ENCODE data around the gene PAX5. TPM values are rescaled to one million over a fixed set of nuclear protein-coding genes. Genes with fewer than 3 reads are reported as not detected.
A peak's percentile ranks its signal among the peaks of the same experiment; 100 is the strongest.

The PAX5 gene
- total RNA-seq, 2 experiments from 2014 or later: 0.10 to 0.12 TPM

- CTCF ChIA-PET: no interaction called here
- Mint-ChIP-seq H3K27ac (no peak overlapping the region), H3K4me1 (peaks cover 37% of the 10 kb centered on the region)
Measured at GRCh38 chr9:36924757-36925432, 109.2 kb downstream of the PAX5 start.

DNA sequence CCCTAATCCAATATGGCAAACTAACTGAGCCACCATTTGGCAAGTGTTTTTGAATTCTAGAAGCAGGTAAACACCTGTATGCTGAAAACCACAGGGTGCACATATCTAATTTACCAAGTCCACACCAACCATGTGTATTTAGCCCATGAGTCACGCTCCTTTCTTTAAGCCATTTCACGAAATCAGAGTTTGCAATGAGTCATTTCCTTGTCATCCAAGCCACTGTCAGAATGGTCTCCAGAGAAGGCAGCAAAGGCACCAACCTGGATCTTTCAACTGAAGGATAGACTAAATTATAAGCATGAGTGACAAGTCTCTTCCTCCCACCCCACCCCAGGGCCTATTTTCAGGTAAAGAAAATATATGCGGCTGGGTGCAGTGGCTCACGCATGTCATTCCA lies 110.0 kb downstream of the PAX5 start:
- no peak overlapping the region for H3K4me3 Mint-ChIP-seq
- peaks cover 35% of the 10 kb centered on the region for H3K4me1 Mint-ChIP-seq
- H3K9me3 Mint-ChIP-seq: no peaks in the 10 kb centered on the region
- peak; percentile 14 for DNase-seq
- CTCF ChIA-PET: no interaction called here
- POLR2A ChIA-PET: no interaction called here
- no peaks in the 10 kb centered on the region for H3K36me3 Mint-ChIP-seq (ENCODE audit: low read depth)
- peaks cover under 1% of the 10 kb centered on the region for H3K27me3 Mint-ChIP-seq
- H3K27ac Mint-ChIP-seq: no peak overlapping the region

More at GRCh38 chr9:36924757-36925432, 109.2 kb downstream of the PAX5 start:
- no peak for DNase-seq
- Mint-ChIP-seq H3K9me3 (no peaks in the 10 kb centered on the region), H3K27me3 (no peaks in the 10 kb centered on the region), H3K4me3 (no peak overlapping the region), H3K36me3 (ENCODE audit: low read depth) (no peaks in the 10 kb centered on the region)
- POLR2A ChIA-PET: no interaction called here

DNA sequence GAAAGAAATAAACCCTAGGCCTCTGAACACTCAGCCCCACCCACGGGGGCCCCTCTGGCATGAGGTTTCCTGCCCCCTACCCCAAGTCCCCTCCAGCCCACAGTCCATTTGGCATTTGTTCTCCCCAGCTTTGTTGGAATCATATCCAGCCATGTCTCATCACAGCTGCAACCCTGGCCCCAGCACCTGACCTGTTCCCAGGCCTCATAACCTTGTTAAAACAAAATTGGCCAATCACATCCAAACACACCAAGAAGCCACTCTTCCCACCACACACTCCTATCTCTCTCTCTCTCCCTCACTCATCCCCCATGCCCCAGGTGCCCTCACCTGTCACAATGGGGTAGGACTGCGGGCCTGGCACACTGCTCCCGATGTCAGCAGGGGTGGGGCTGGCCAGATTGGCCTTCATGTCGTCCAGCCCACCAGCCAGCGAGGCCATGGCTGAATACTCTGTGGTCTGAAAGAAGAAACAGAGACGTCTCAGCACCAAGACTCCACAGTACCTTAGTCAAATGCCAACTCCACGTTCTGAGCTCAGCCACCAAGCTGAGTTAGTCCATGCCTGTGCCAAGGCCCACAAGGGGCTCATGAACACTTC lies 110.9 kb downstream of the PAX5 start:
- ChIA-PET CTCF (interaction anchor here (0.7 kb wide), 1 partner anchor 12 kb away, joined by 3 read pairs; no protein-coding TSS in a partner anchor), POLR2A (no interaction called here)
- peaks cover 3% of the 10 kb centered on the region for H3K27me3 Mint-ChIP-seq
- no peaks in the 10 kb centered on the region for H3K9me3 Mint-ChIP-seq
- peaks cover 25% of the 10 kb centered on the region for H3K4me1 Mint-ChIP-seq
- no peak for DNase-seq
- no peak overlapping the region for H3K4me3 Mint-ChIP-seq
- no peak overlapping the region for H3K27ac Mint-ChIP-seq
- no peaks in the 10 kb centered on the region for H3K36me3 Mint-ChIP-seq (ENCODE audit: low read depth)

GRCh38 chr9:36922548-36922947 lies 111.5 kb downstream of the PAX5 start:
- Mint-ChIP-seq H3K4me3 (no peak overlapping the region), H3K9me3 (no peaks in the 10 kb centered on the region), H3K27me3 (peaks cover 3% of the 10 kb centered on the region), H3K4me1 (peaks cover 24% of the 10 kb centered on the region), H3K27ac (no peak overlapping the region), H3K36me3 (ENCODE audit: low read depth) (no peaks in the 10 kb centered on the region)
- POLR2A ChIA-PET: interaction anchor here (0.6 kb wide), 1 partner anchor 408 kb away, joined by 4 read pairs; no protein-coding TSS in a partner anchor
- CTCF ChIA-PET: interaction anchor here (0.7 kb wide), 1 partner anchor 24 kb away, joined by 4 read pairs; no protein-coding TSS in a partner anchor
- DNase-seq: no peak

GRCh38 chr9:36914212-36914577 lies 119.9 kb downstream of the PAX5 start:
- DNase-seq: no peak
- POLR2A ChIA-PET: no interaction called here
- Mint-ChIP-seq H3K4me1 (no peaks in the 10 kb centered on the region), H3K36me3 (ENCODE audit: low read depth) (no peaks in the 10 kb centered on the region), H3K27me3 (peaks cover 12% of the 10 kb centered on the region), H3K4me3 (no peak overlapping the region), H3K27ac (no peak overlapping the region), H3K9me3 (no peaks in the 10 kb centered on the region)
- CTCF ChIA-PET: no interaction called here

DNA sequence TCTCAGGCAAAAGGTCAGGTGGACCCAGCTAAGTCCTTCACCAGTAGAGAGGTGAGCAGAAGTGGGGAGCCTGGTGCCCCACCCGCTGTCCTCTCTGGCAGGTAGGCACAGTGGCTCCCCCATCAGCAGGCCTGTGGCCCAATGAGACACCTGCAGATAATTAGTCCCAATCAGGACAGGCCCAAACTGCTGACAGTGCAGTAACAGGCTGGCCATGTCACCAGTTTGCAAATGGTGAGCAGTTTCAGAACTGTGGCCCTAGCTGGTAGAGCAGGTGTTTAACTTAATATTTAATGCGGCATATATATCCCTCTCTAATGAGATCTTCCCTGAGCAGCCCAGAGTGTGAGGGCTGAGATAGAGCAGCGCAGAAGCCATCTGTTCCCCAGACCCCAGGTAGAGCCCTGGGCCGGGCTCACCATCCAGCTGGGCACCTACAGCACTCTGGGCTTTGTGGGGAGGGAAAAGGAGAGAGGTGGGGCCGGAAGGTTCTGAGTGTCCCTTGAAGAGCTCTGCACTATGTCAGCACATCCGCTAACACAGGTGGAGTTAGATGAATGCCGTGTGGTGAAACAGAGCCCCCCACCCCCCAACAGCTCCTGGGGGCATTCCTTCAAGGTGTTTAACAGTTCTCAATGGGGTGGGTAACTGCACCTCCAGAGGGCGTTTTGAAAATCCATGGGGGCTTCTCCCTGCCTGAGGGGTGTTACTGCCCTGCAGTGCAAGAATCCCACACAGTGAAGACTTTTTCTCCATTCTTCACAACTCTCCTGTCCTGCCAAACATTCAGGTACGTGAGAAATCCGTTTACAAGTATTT lies 120.5 kb downstream of the PAX5 start:
- Mint-ChIP-seq H3K4me1 (no peaks in the 10 kb centered on the region), H3K27ac (no peak overlapping the region), H3K27me3 (peaks cover 12% of the 10 kb centered on the region), H3K9me3 (no peaks in the 10 kb centered on the region), H3K36me3 (ENCODE audit: low read depth) (no peaks in the 10 kb centered on the region), H3K4me3 (no peak overlapping the region)
- no peak for DNase-seq
- ChIA-PET CTCF (interaction anchor here (1.6 kb wide), 1 partner anchor 8 kb away, joined by 4 read pairs; no protein-coding TSS in a partner anchor), POLR2A (no interaction called here)

DNA sequence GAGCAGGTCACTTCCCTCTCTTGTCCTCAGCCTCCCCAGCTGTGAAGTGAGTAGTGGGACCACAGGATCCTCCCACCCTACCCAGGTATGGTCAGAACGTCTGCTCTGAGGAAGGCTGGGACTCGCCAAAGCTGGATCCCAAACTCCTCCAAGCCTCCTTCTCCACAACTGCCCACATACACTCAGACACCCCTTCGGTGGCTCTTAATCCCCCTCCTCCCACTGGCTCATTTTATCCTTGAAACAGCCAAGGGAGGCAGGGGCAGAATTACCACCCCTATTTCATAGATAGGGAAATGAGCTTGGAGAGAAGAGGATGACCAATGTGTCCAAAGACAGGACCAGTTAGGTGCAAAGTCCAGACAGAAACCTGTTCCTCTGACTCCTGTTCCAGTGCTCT lies 121.4 kb downstream of the PAX5 start:
- CTCF ChIA-PET: interaction anchor here (1.6 kb wide), 2 partner anchors 9 to 39 kb away, joined by 4 read pairs; no protein-coding TSS in a partner anchor
- no peak for DNase-seq
- H3K4me1 Mint-ChIP-seq: no peaks in the 10 kb centered on the region
- POLR2A ChIA-PET: no interaction called here
- no peaks in the 10 kb centered on the region for H3K9me3 Mint-ChIP-seq
- no peak overlapping the region for H3K27ac Mint-ChIP-seq
- no peaks in the 10 kb centered on the region for H3K36me3 Mint-ChIP-seq (ENCODE audit: low read depth)
- no peak overlapping the region for H3K4me3 Mint-ChIP-seq
- H3K27me3 Mint-ChIP-seq: peaks cover 19% of the 10 kb centered on the region

- CTCF ChIA-PET: interaction anchor here (0.6 to 1.6 kb wide), 4 partner anchors 9 to 242 kb away, joined by 3 to 4 read pairs (median 4); no protein-coding TSS in a partner anchor
- H3K9me3 Mint-ChIP-seq: no peaks in the 10 kb centered on the region
- POLR2A ChIA-PET: no interaction called here
Measured at GRCh38 chr9:36911601-36912412, 122.3 kb downstream of the PAX5 start.

GRCh38 chr9:36911037-36911436 lies 123.0 kb downstream of the PAX5 start:
- CTCF ChIA-PET: interaction anchor here (0.6 to 1.6 kb wide), 3 partner anchors 12 to 243 kb away, joined by 3 to 4 read pairs (median 3); no protein-coding TSS in a partner anchor
- no peaks in the 10 kb centered on the region for H3K36me3 Mint-ChIP-seq (ENCODE audit: low read depth)
- peaks cover 30% of the 10 kb centered on the region for H3K27me3 Mint-ChIP-seq
- POLR2A ChIA-PET: no interaction called here
- H3K4me1 Mint-ChIP-seq: no peaks in the 10 kb centered on the region
- no peak for DNase-seq
- H3K4me3 Mint-ChIP-seq: no peak overlapping the region
- H3K9me3 Mint-ChIP-seq: no peaks in the 10 kb centered on the region
- no peak overlapping the region for H3K27ac Mint-ChIP-seq

More at GRCh38 chr9:36911601-36912412, 122.3 kb downstream of the PAX5 start:
- Mint-ChIP-seq H3K27ac (no peak overlapping the region), H3K4me1 (no peaks in the 10 kb centered on the region), H3K27me3 (peaks cover 25% of the 10 kb centered on the region), H3K4me3 (no peak overlapping the region), H3K36me3 (ENCODE audit: low read depth) (no peaks in the 10 kb centered on the region)
- no peak for DNase-seq

- peaks cover 40% of the 10 kb centered on the region for H3K27me3 Mint-ChIP-seq
- ChIA-PET POLR2A (no interaction called here), CTCF (interaction anchor here (1.3 kb wide), 1 partner anchor 40 kb away, joined by 5 read pairs; no protein-coding TSS in a partner anchor)
- DNase-seq: no peak
- H3K36me3 Mint-ChIP-seq (ENCODE audit: low read depth): no peaks in the 10 kb centered on the region
- H3K4me1 Mint-ChIP-seq: peaks cover 4% of the 10 kb centered on the region
- H3K4me3 Mint-ChIP-seq: no peak overlapping the region
- H3K9me3 Mint-ChIP-seq: no peaks in the 10 kb centered on the region
- no peak overlapping the region for H3K27ac Mint-ChIP-seq
Measured at GRCh38 chr9:36906492-36906891, 127.6 kb downstream of the PAX5 start.

- Mint-ChIP-seq H3K36me3 (ENCODE audit: low read depth) (no peaks in the 10 kb centered on the region), H3K4me3 (no peak overlapping the region), H3K27ac (no peak overlapping the region), H3K27me3 (peaks cover 38% of the 10 kb centered on the region), H3K4me1 (peaks cover 4% of the 10 kb centered on the region), H3K9me3 (no peaks in the 10 kb centered on the region)
- CTCF ChIA-PET: interaction anchor here (1.0 to 1.9 kb wide), 3 partner anchors 13 to 86 kb away, joined by 3 to 5 read pairs (median 3); no protein-coding TSS in a partner anchor
- DNase-seq: no peak
- POLR2A ChIA-PET: no interaction called here
Measured at GRCh38 chr9:36905101-36906066, 128.7 kb downstream of the PAX5 start.

Measured in activated CD4-positive, alpha-beta T cell treated with anti-CD3 and anti-CD28 coated beads, Interleukin-2, amount 10 ng/mL, durations not matched to agents 7 days and 5 days (primary cell).